ENCODE measurements around the gene TGM3.
A peak's percentile ranks its signal among the peaks of the same experiment; 100 is the strongest.

TGM3 gene

DNA sequence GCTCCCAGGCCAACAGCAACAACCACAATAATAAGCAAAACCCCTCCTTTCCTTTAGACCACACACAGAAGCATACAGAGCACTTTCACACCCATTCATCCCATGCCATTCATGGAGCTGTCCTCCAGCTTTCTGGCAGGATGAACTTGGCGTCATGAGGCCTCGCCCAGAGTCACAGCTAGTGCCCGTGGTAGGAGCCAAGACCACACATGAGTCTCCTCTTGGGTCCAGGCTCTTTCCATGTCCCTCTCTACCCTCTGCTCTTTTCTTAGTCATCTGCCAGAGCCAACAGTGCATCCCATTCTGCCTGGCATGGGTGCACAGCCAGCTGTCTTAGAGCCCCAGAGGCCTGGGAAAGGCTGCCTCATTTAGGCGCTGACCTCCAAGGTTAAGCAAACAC, 1.8 kb upstream of the TGM3 start:
- Histone ChIP-seq H3K14ac (ENCODE audit: low read length) (no peak overlapping the region), H3K23ac (ENCODE audit: low read depth, low read length, poor library complexity) (no peak overlapping the region), H3K27me3 (ENCODE audit: control insufficient read depth in 3 of 3, insufficient read depth in 3 of 3, low read depth in 1 of 3, low read length in 3 of 3) (peaks cover 0 to 15% (median 0%) of the 10 kb centered on the region in 3 experiments), H4K8ac (ENCODE audit: low read depth, low read length) (no peak overlapping the region), H4K91ac (ENCODE audit: low read depth, low read length, poor library complexity) (no peak overlapping the region), H2AK5ac (ENCODE audit: low read depth, low read length) (no peak overlapping the region), H3K27ac (replicated peaks; ENCODE audit: low read length) (no peak overlapping the region), H2BK5ac (ENCODE audit: low read length) (no peak overlapping the region), H2BK120ac (ENCODE audit: low read depth, low read length) (no peak overlapping the region), H3K4me1 (ENCODE audit: control insufficient read depth in 2 of 2, insufficient read depth in 1 of 2, low read depth in 1 of 2, low read length in 2 of 2) (peaks cover 14 to 21% of the 10 kb centered on the region in 2 donors), H3K9me3 (replicated peaks in 1 of 2; ENCODE audit: control insufficient read depth in 2 of 2, insufficient read depth in 1 of 2, low read depth in 1 of 2, low read length in 2 of 2) (no peaks in the 10 kb centered on the region), H3K4me2 (ENCODE audit: insufficient read depth, low read length, poor library complexity, severe bottlenecking) (no peak overlapping the region), H3K4me3 (ENCODE audit: low read length in 2 of 2) (no peak overlapping the region), H2AFZ (ENCODE audit: low read length) (no peak overlapping the region), H3K36me3 (replicated peaks in 1 of 2; ENCODE audit: control insufficient read depth in 2 of 2, insufficient read depth in 2 of 2, low read length in 2 of 2) (no peaks in the 10 kb centered on the region), H3K4ac (ENCODE audit: low read length) (no peak overlapping the region), H3K18ac (ENCODE audit: low read length) (no peak overlapping the region), H3K79me1 (ENCODE audit: low read depth, low read length) (no peaks in the 10 kb centered on the region), H2BK12ac (ENCODE audit: low read length) (no peak overlapping the region), H2BK15ac (ENCODE audit: low read length) (no peak overlapping the region), H3K9ac (ENCODE audit: low read depth, low read length, poor library complexity) (no peak overlapping the region)
- no peak for DNase-seq (ENCODE audit: low spot score)
- WGBS, 2 donors (ENCODE audit: extremely low coverage in 2 of 2, insufficient read length in 2 of 2, insufficient replicate concordance in 1 of 2), result no CpG with 5 or more reads among the region's 4 CpGs

DNA sequence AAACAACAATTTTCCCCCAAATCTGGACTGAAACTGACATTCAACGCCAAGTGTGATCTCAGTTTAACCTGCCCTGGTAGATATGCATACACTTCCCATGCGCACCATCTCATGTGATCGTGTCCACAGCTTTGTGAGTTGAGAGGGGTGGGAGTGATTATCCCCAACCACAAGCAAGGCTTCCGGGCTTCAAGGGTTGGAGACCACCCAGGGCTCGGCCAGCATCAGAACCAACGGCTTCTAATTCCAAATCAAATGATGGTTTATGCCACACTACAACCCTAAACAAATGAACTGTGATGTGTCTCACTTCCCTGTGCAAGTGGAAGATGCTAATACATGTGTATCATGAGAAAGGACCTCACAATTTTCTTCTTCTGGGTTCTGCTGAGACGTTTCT, 515 bp upstream of the TGM3 start:
- Histone ChIP-seq H2BK15ac (ENCODE audit: low read length) (no peak overlapping the region), H2BK12ac (ENCODE audit: low read length) (no peak overlapping the region), H3K4me3 (ENCODE audit: low read length in 2 of 2) (no peak overlapping the region), H4K91ac (ENCODE audit: low read depth, low read length, poor library complexity) (no peak overlapping the region), H3K23ac (ENCODE audit: low read depth, low read length, poor library complexity) (no peak overlapping the region), H2AK5ac (ENCODE audit: low read depth, low read length) (no peak overlapping the region), H2AFZ (ENCODE audit: low read length) (no peak overlapping the region), H3K4me2 (ENCODE audit: insufficient read depth, low read length, poor library complexity, severe bottlenecking) (no peak overlapping the region), H3K9ac (ENCODE audit: low read depth, low read length, poor library complexity) (peak overlapping the region; percentile 7), H3K36me3 (replicated peaks in 1 of 2; ENCODE audit: control insufficient read depth in 2 of 2, insufficient read depth in 2 of 2, low read length in 2 of 2) (no peaks in the 10 kb centered on the region), H3K9me3 (replicated peaks in 1 of 2; ENCODE audit: control insufficient read depth in 2 of 2, insufficient read depth in 1 of 2, low read depth in 1 of 2, low read length in 2 of 2) (no peaks in the 10 kb centered on the region), H3K27me3 (ENCODE audit: control insufficient read depth in 3 of 3, insufficient read depth in 3 of 3, low read depth in 1 of 3, low read length in 3 of 3) (peaks cover 0 to 18% (median 0%) of the 10 kb centered on the region in 3 experiments), H3K4ac (ENCODE audit: low read length) (no peak overlapping the region), H2BK5ac (ENCODE audit: low read length) (no peak overlapping the region), H3K27ac (replicated peaks; ENCODE audit: low read length) (no peak overlapping the region), H2BK120ac (ENCODE audit: low read depth, low read length) (no peak overlapping the region), H3K79me1 (ENCODE audit: low read depth, low read length) (no peaks in the 10 kb centered on the region), H3K18ac (ENCODE audit: low read length) (no peak overlapping the region), H4K8ac (ENCODE audit: low read depth, low read length) (no peak overlapping the region), H3K14ac (ENCODE audit: low read length) (no peak overlapping the region), H3K4me1 (ENCODE audit: control insufficient read depth in 2 of 2, insufficient read depth in 1 of 2, low read depth in 1 of 2, low read length in 2 of 2) (peaks cover 11 to 18% of the 10 kb centered on the region in 2 donors)
- no CpG with 5 or more reads among the region's 7 CpGs for WGBS, 2 donors (ENCODE audit: extremely low coverage in 2 of 2, insufficient read length in 2 of 2, insufficient replicate concordance in 1 of 2)
- DNase-seq (ENCODE audit: low spot score), result no peak

DNA sequence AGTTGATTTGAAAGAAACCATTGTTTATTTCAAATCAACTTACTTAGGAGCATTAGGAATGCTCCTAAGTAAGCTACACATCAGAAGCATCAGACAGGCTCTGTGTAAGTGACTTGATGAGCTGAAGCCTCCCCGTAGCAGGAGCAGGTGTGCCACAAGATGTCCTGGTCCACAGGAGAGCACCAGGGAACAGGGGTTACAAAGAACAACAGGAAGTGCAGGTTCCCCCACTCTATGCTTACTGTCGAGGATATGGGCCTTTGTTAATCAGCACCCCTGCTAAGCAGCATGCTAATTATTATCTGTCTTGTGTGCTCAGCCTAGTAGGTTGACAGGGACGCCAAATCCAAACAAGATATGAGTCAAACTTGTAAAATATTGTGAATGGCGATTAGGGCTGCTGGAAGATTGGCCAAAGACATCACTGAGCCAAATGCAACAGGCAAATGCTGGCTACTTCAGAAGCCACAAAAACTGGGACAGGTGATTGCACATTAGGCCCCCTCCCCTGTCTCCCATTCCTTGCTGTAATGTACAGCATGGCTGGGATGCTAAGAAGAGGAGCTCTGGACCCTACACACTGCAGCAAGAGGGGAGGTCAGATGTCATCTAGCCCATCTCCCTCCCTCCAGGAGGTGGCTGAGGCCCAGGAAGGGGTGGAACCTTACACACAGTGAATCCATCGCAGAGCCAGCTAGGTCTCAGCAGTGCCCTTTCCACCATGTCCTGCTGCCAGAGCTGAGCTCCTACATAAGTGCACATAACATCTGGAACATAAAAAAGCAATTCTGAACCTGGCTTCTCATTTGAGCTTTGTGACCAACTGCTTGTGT, 939 bp downstream of the TGM3 start:
- Histone ChIP-seq H2BK5ac (ENCODE audit: low read length) (no peak overlapping the region), H2AK5ac (ENCODE audit: low read depth, low read length) (no peak overlapping the region), H3K4ac (ENCODE audit: low read length) (no peak overlapping the region), H3K4me3 (ENCODE audit: low read length in 2 of 2) (no peak overlapping the region), H2BK12ac (ENCODE audit: low read length) (peak overlapping the region; percentile 27), H4K91ac (ENCODE audit: low read depth, low read length, poor library complexity) (no peak overlapping the region), H3K36me3 (replicated peaks in 1 of 2; ENCODE audit: control insufficient read depth in 2 of 2, insufficient read depth in 2 of 2, low read length in 2 of 2) (no peaks in the 10 kb centered on the region), H3K9me3 (replicated peaks in 1 of 2; ENCODE audit: control insufficient read depth in 2 of 2, insufficient read depth in 1 of 2, low read depth in 1 of 2, low read length in 2 of 2) (no peaks in the 10 kb centered on the region), H3K18ac (ENCODE audit: low read length) (peak overlapping the region; percentile 40), H3K4me2 (ENCODE audit: insufficient read depth, low read length, poor library complexity, severe bottlenecking) (no peak overlapping the region), H3K79me1 (ENCODE audit: low read depth, low read length) (no peaks in the 10 kb centered on the region), H3K9ac (ENCODE audit: low read depth, low read length, poor library complexity) (no peak overlapping the region), H3K23ac (ENCODE audit: low read depth, low read length, poor library complexity) (no peak overlapping the region), H4K8ac (ENCODE audit: low read depth, low read length) (no peak overlapping the region), H2BK120ac (ENCODE audit: low read depth, low read length) (peak overlapping the region; percentile 17), H3K27me3 (ENCODE audit: control insufficient read depth in 3 of 3, insufficient read depth in 3 of 3, low read depth in 1 of 3, low read length in 3 of 3) (peaks cover 0 to 18% (median 0%) of the 10 kb centered on the region in 3 experiments), H2AFZ (ENCODE audit: low read length) (peak overlapping the region; percentile 36), H3K27ac (replicated peaks; ENCODE audit: low read length) (no peak overlapping the region), H3K14ac (ENCODE audit: low read length) (no peak overlapping the region), H3K4me1 (ENCODE audit: control insufficient read depth in 2 of 2, insufficient read depth in 1 of 2, low read depth in 1 of 2, low read length in 2 of 2) (peaks cover 11 to 20% of the 10 kb centered on the region in 2 donors), H2BK15ac (ENCODE audit: low read length) (no peak overlapping the region)
- no peak for DNase-seq (ENCODE audit: low spot score)
- no CpG with 5 or more reads among the region's 5 CpGs for WGBS, 2 donors (ENCODE audit: extremely low coverage in 2 of 2, insufficient read length in 2 of 2, insufficient replicate concordance in 1 of 2)

DNA sequence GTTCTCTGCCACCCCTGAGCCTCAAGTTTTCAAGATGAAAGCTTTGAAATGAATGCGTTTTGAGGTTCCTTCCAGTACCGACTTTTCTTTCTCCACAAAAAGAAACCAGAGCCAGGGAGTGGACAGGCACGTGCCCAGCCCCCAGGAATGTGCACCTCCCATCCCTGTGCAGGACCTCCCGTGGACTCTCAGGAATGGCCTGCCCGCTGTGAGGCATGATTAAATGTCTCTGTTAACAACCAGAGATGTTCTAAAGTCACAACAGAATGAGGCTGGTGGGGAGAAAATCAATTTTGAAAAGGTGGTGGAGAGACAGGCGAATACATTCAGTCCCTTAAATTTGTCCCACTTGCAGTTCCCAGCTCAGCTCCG, 1.5 kb downstream of the TGM3 start:
- Histone ChIP-seq H3K36me3 (replicated peaks in 1 of 2; ENCODE audit: control insufficient read depth in 2 of 2, insufficient read depth in 2 of 2, low read length in 2 of 2) (no peaks in the 10 kb centered on the region), H3K18ac (ENCODE audit: low read length) (no peak overlapping the region), H3K4me3 (ENCODE audit: low read length in 2 of 2) (no peak overlapping the region), H3K9me3 (replicated peaks in 1 of 2; ENCODE audit: control insufficient read depth in 2 of 2, insufficient read depth in 1 of 2, low read depth in 1 of 2, low read length in 2 of 2) (no peaks in the 10 kb centered on the region), H2AFZ (ENCODE audit: low read length) (peak overlapping the region; percentile 36), H3K79me1 (ENCODE audit: low read depth, low read length) (no peaks in the 10 kb centered on the region), H2AK5ac (ENCODE audit: low read depth, low read length) (no peak overlapping the region), H2BK15ac (ENCODE audit: low read length) (no peak overlapping the region), H2BK12ac (ENCODE audit: low read length) (no peak overlapping the region), H2BK120ac (ENCODE audit: low read depth, low read length) (peak overlapping the region; percentile 17), H2BK5ac (ENCODE audit: low read length) (no peak overlapping the region), H4K91ac (ENCODE audit: low read depth, low read length, poor library complexity) (no peak overlapping the region), H3K27ac (replicated peaks; ENCODE audit: low read length) (no peak overlapping the region), H3K9ac (ENCODE audit: low read depth, low read length, poor library complexity) (no peak overlapping the region), H4K8ac (ENCODE audit: low read depth, low read length) (no peak overlapping the region), H3K23ac (ENCODE audit: low read depth, low read length, poor library complexity) (no peak overlapping the region), H3K4me2 (ENCODE audit: insufficient read depth, low read length, poor library complexity, severe bottlenecking) (no peak overlapping the region), H3K4ac (ENCODE audit: low read length) (no peak overlapping the region), H3K4me1 (ENCODE audit: control insufficient read depth in 2 of 2, insufficient read depth in 1 of 2, low read depth in 1 of 2, low read length in 2 of 2) (peaks cover 11 to 20% of the 10 kb centered on the region in 2 donors), H3K14ac (ENCODE audit: low read length) (no peak overlapping the region), H3K27me3 (ENCODE audit: control insufficient read depth in 3 of 3, insufficient read depth in 3 of 3, low read depth in 1 of 3, low read length in 3 of 3) (peaks cover 0 to 18% (median 0%) of the 10 kb centered on the region in 3 experiments)
- WGBS, 2 donors (ENCODE audit: extremely low coverage in 2 of 2, insufficient read length in 2 of 2, insufficient replicate concordance in 1 of 2), result no CpG with 5 or more reads among the region's 7 CpGs
- peak; percentile 12 for DNase-seq (ENCODE audit: low spot score)
